GM18507 (cell line): ENCODE data around the gene FXYD5.

Experiments used
- DNase-seq: peaks from one replicate; pipeline ENCODE4 v3.0.0; 2011; ENCODE audit warnings: low read depth; ENCODE audit not compliant: insufficient read length; ENCODE audit errors: extremely low spot score
- FAIRE-seq: peaks from 2 replicates; lab custom pipeline; 2011; peaks lifted over from hg19 to GRCh38; lab: Jason Lieb, UNC

Gene FXYD5

DNA sequence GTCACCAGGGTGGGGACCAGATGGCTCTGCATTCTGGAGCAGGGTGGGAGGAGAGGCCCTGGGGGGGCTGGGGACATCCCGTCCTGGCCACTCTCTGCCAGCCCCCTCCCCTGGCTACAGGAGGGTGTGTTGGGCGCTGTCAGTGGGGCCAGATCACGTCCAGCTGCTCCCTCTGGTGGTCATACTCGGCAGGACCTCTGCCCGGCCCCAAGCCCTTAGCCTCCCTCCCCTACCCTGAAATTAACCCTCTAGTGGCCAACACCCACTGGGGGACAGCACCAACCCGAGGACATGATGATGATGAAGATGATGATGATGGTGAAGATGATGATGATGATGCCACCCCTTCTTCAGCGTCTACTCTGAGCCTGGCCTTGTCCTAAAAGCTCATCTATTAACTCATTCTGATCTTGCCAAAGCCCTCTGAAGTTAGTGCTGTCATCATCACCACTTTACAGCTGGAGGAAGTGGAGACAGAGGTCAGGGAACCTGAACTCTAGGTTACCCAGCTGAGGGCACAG is 19.1 kb upstream of the FXYD5 start:
- DNase-seq (peak; percentile 84), FAIRE-seq (peak; percentile 72)

- FAIRE-seq (no peak), DNase-seq (no peak)
Measured at GRCh38 chr19:35136231-35136630, 18.3 kb upstream of the FXYD5 start.

DNA sequence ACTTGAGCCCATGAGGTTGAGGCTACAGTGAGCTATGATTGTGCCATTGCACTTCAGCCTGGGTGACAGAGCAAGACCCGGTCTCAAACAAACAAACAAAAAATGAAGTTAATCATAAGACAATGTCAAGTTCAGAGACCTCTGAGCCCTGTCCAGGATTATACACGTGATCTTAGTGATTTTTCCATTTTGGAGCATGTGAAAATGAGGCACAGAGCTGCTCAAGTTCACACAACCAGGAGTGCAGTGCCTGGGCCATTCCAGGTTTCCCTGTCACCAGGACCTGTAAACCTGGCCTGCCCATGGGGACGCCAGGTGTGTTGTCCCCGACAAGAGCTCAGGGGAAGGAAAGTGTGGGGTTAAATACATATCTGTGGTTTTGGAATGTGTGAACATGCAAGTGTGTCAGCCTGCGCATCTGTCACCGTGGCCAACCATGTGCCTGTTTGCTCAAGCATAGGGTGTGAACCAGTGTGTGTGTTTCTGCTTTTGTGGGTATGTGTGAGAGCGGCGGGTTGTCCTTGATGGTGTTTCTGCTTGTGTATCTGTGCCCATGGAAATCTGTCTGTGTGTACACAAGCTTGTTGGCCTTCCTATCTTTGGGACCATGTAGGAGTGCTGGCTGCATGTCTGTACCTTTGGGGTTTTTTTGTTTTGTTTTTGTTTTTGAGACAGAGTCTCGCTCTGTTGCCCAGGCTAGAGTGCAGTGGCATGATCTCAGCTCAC is 17.4 kb upstream of the FXYD5 start:
- FAIRE-seq (no peak), DNase-seq (no peak)

- FAIRE-seq (no peak), DNase-seq (no peak)
Measured at GRCh38 chr19:35138305-35138892, 16.1 kb upstream of the FXYD5 start, which contains the start of gene FXYD1. Gene FXYD1, plus strand, starts transcription at chr19:35138824. Its CDS starts 1,256 bp downstream, at chr19:35140080.

GRCh38 chr19:35140207-35140961 is 14.2 kb upstream of the FXYD5 start:
- FAIRE-seq (no peak), DNase-seq (no peak)

GRCh38 chr19:35140962-35141836 is 13.3 kb upstream of the FXYD5 start:
- DNase-seq, result peak; percentile 99
- peak; percentile 81 for FAIRE-seq

DNA sequence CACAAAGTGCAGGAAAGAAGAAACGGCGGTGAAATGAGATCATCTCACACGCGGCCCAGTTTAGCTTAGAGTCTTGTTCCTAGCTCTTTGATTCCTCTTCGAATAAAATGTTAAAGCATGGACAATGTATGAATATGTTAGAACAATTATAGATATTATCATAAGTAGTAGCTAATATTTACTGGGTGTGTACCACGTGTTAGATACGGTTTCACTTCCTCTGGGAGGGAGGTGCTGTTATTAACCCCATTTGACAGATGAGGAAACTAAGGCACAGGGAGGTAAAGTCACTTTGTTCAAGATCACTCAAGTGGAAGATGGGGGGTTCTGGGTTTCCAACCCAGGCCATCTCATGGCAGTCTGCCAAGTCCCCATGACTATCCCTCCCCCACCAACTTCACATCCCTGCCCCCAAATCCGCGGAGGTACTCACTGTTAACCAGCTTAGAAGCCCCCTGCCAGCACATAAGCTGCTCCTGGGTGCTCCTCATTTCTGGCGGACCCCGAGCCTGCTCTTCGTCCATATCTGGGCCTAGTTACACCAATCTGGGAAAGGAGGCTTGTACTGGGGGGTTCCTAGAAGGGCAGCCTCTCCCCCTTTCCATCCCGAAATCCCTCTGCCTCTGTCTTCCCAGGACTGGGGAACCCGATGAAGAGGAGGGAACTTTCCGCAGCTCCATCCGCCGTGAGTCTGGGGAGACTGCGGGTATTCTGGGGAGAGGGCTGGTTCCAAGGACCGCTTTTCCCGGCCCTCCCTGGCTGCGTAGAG is 12.5 kb upstream of the FXYD5 start:
- no peak for DNase-seq
- peak; percentile 46 for FAIRE-seq

- FAIRE-seq (peak; percentile 48), DNase-seq (no peak)
Measured at GRCh38 chr19:35142606-35143230, 11.8 kb upstream of the FXYD5 start.

DNA sequence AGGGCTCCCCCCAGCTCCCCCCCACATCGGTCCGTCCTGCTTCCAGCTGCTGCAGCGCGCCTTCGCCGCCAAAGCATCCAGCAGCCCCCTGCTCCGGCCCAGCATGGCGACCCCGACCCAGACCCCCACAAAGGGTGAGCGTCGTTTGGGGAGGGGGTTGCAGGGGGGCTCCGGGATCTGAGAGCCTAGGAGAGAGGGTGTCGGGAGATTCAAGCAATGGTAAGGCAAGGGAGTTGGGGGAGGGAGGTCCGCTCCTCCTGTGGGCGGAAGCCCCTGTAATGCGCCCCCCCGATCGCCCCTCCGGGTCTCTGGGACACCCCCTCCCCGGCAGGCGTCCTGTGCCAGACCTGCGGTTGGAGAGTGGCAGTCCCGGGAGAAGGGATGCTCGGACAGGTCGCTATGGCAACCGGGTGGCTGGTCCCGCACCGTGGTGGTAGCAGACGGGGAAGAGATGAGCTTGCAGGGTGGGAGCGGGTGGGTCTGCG is 11.3 kb upstream of the FXYD5 start, which contains the start of gene FXYD7:
FXYD7 (plus strand) TSS at position 25 of the 485 bp plus-strand sequence; CDS start at position 104, 79 bp downstream.
- DNase-seq, result no peak
- no peak for FAIRE-seq

DNA sequence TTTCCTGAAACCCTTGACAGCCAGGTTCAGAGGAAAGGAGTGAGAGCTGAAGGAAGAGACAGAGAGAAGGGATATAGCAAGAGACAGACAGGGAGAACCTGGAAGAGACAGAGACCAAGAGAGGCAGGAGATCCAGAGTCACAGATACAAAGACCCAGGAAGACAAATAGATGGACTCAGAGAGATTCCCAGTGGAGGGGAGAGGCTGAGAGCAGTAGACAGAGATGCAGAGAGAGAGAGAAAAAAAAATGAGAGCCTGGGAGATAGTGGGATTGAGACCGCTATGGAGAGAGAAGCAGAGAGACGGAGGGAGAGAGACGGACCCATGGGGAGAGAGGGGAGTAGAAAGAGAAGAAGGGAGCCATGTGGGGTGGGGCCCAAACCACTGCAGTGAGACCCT is 10.7 kb upstream of the FXYD5 start:
- DNase-seq, result no peak
- FAIRE-seq, result no peak

DNA sequence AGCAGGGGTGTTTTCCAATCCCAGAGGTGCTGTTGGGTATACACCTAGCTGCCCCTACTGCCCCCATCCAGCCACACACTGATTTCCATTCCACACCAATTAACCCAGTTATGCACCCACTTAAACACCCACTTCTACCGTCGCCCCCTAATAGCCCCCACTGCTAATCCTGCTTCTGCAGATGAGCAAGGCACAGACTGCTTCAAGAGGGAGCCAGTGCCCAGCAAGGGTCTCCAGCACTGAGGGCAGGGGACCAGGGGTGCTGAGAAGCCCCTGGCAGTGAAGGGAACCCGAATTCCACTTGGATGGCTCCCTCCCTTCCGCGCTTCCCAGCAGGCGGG is 10.3 kb upstream of the FXYD5 start:
- DNase-seq (no peak), FAIRE-seq (no peak)

DNA sequence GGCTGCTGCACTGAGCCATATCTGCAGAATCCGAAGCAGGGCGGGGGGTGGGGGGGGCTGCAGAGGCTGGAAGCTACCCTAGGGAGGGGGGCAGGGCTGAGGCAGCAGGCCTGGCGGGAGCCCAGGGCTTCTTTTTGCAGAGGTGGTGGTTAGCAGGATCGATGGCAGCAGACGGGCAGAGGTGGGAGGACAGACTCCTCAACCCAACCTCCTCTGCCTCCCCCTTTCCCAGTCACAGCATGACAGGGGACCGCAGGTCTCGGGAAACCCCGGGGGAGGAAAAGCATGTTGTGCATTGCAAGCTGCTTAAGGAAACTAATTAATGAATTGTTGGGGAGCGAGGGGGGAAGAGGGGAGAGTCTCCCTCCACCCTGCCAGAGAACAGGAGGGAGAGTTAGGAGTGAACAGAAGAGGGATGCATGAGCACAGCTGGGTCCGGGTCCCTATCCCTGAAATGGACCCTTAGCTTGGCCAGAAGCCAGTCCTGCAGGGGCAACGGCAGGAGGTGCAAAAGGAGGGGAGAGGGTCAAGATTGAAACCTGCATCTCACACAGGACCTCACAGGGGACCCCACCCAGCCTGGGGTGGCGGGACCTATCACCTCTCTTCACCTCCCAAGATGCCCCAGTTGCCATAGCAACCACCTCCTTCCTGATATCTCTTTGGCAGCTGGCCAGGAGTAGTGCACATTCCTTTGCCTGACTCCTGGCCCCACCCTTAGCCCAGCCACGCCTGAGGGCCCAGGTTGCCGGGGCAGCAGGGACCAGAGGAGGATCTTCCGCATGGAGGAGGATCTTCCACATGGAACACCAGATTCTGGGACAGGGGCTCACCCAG is 9.7 kb upstream of the FXYD5 start:
- DNase-seq (no peak), FAIRE-seq (no peak)

DNA sequence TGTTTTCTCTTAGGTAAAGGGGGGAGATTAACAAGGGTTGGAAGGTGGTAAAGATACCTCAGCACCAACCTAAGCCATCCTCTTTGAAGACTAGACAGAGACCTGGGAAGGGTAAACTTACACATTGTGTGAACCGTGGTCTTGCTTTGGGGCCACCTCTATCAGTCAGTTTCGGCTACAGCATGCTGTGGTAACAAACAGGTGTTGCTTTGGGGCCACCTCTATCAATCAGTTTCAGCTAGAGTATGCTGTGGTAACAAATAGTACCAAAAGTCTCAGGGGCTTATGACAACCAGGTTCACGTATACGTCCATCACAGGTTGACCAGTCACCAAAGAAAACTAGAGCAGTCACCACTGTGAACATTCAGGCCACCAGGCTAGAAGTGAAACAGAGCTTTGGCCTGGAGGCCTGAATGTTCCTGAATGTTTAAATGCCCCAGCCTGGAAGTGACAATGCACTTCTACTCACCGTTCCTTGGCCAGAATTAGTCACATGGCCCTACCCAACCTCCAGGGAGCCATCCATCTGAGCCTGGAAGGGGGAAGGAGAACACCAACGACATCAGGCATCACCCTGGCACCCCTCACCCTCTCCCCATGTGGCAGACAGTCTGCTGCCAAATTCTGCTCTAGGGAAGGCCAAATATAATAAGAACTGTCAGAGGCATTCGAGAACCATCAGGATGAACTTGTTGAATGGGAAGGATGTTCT is 7.6 kb upstream of the FXYD5 start:
- DNase-seq (no peak), FAIRE-seq (no peak)

- FAIRE-seq (no peak), DNase-seq (no peak)
Measured at GRCh38 chr19:35149463-35149862, 5.1 kb upstream of the FXYD5 start.

GRCh38 chr19:35150445-35150844 is 4.1 kb upstream of the FXYD5 start:
- FAIRE-seq (no peak), DNase-seq (no peak)

- FAIRE-seq (no peak), DNase-seq (no peak)
Measured at GRCh38 chr19:35151273-35152065, 3.1 kb upstream of the FXYD5 start.
